ENCODE measurements around the gene NPFF.

The NPFF gene

GRCh38 chr12:53472056-53472582, 35.2 kb downstream of the NPFF start:
- TF ChIP-seq, protein P1, sequence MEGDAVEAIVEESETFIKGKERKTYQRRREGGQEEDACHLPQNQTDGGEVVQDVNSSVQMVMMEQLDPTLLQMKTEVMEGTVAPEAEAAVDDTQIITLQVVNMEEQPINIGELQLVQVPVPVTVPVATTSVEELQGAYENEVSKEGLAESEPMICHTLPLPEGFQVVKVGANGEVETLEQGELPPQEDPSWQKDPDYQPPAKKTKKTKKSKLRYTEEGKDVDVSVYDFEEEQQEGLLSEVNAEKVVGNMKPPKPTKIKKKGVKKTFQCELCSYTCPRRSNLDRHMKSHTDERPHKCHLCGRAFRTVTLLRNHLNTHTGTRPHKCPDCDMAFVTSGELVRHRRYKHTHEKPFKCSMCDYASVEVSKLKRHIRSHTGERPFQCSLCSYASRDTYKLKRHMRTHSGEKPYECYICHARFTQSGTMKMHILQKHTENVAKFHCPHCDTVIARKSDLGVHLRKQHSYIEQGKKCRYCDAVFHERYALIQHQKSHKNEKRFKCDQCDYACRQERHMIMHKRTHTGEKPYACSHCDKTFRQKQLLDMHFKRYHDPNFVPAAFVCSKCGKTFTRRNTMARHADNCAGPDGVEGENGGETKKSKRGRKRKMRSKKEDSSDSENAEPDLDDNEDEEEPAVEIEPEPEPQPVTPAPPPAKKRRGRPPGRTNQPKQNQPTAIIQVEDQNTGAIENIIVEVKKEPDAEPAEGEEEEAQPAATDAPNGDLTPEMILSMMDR (IDR thresholded peaks at IDR 0.05), result no peak

- TF ChIP-seq, protein P1 (IDR thresholded peaks at IDR 0.05), result no peak
These were observed 39.0 kb downstream of the NPFF start for GRCh38 chr12:53468282-53468681.

- TF ChIP-seq, protein P1 (IDR thresholded peaks at IDR 0.05), result no peak
These were observed 39.4 kb downstream of the NPFF start for GRCh38 chr12:53467880-53468279.

DNA sequence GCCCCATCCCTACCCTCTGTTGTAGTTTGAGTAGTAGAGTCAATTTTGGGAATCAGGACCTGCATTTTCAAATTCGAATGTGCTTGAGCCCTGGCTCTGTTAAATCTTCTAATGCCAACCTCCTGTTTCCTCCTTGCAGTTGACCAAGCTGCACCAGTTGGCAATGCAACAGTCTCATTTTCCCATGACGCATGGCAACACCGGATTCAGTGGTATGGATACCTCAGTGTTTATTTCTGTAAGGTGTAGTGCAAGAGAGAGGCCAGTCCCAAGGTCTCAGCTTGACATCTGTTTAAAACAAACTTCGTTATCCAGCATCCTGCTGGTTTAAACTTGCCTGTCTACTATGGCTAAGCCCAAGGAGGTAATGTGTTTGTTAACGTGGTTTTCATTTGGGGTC, 40.2 kb downstream of the NPFF start:
- TF ChIP-seq, protein P1 (IDR thresholded peaks at IDR 0.05), result no peak

DNA sequence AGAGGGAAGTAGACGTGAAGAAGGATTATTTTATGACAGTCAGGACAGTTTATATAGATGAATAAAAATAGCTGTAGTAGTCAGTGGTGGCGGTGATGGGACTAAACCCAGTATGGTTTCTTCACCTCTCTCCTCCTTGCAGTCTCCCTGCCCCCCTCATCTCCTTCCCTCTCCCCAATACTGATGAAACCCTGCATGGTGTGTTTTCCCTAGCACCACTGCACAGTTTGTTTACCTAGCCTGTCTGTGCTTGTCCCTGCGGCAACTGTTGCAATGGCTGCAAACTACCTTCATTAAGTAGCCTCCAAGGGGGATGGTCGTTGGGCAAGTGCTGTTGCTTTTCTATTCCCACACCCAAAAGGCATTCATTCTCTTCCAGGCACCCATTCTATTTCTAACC, 40.6 kb downstream of the NPFF start:
- TF ChIP-seq, protein P1 (IDR thresholded peaks at IDR 0.05), result no peak

- TF ChIP-seq, protein P1 (IDR thresholded peaks at IDR 0.05), result no peak
These were observed 41.6 kb downstream of the NPFF start for GRCh38 chr12:53465679-53466078.

GRCh38 chr12:53464685-53465418, 42.4 kb downstream of the NPFF start:
- TF ChIP-seq, protein P1 (IDR thresholded peaks at IDR 0.05), result no peak
